ENCODE data around the gene CNR1. TPM values are rescaled to one million over a fixed set of nuclear protein-coding genes. Genes with fewer than 3 reads are reported as not detected.
A peak's percentile ranks its signal among the peaks of the same experiment; 100 is the strongest.

CNR1 gene
- total RNA-seq, 1 donor from 2014 or later = 1.00 TPM

GRCh38 chr6:88183471-88183870 lies 17.3 kb upstream of the CNR1 start:
- Histone ChIP-seq H3K27ac (ENCODE audit: low read depth, low read length) (no peak overlapping the region), H2AFZ (ENCODE audit: low read depth, low read length) (no peak overlapping the region), H3K4me3 (ENCODE audit: insufficient read depth, low read depth, low read length) (no peak overlapping the region), H3K79me2 (ENCODE audit: insufficient read depth, low read length) (no peaks in the 10 kb centered on the region), H3K27me3 (ENCODE audit: insufficient read depth, low read length) (no peaks in the 10 kb centered on the region), H3K9me3 (ENCODE audit: insufficient read depth, low read depth, low read length) (no peaks in the 10 kb centered on the region), H3K4me1 (ENCODE audit: insufficient read depth, low read length) (no peaks in the 10 kb centered on the region), H4K20me1 (ENCODE audit: insufficient read depth, low read length) (no peaks in the 10 kb centered on the region), H3K4me2 (ENCODE audit: low read length) (no peak overlapping the region), H3K9ac (ENCODE audit: low read length) (no peak overlapping the region), H3K36me3 (ENCODE audit: insufficient read depth, low read length) (no peaks in the 10 kb centered on the region)
- no peak overlapping the region for H3K27ac Mint-ChIP-seq (ENCODE audit: unreplicated experiment)
- H3K9me3 Mint-ChIP-seq (ENCODE audit: unreplicated experiment) = no peaks in the 10 kb centered on the region
- no peak for TF ChIP-seq CTCF (IDR thresholded peaks at IDR 0.05; ENCODE audit: insufficient read depth, low read depth, low read length)
- TF ChIP-seq EZH2 (IDR thresholded peaks at IDR 0.05; ENCODE audit: insufficient read depth, low read length) = no peak
- no peak overlapping the region for H3K4me3 Mint-ChIP-seq (ENCODE audit: unreplicated experiment)
- no peaks in the 10 kb centered on the region for H3K36me3 Mint-ChIP-seq (ENCODE audit: low read depth, unreplicated experiment)
- peaks cover 6% of the 10 kb centered on the region for H3K4me1 Mint-ChIP-seq (ENCODE audit: low read depth, unreplicated experiment)
- H3K27me3 Mint-ChIP-seq (ENCODE audit: low read depth, unreplicated experiment) = peaks cover 9% of the 10 kb centered on the region
- no peak for FAIRE-seq
- no peak for DNase-seq (ENCODE audit: low read depth)

GRCh38 chr6:88179692-88180091 lies 13.5 kb upstream of the CNR1 start:
- H3K27me3 Mint-ChIP-seq (ENCODE audit: low read depth, unreplicated experiment) = peaks cover 9% of the 10 kb centered on the region
- no peaks in the 10 kb centered on the region for H3K27me3 ChIP-seq (ENCODE audit: insufficient read depth, low read length)
- H3K27ac ChIP-seq (ENCODE audit: low read depth, low read length) = no peak overlapping the region
- no peak overlapping the region for H3K27ac Mint-ChIP-seq (ENCODE audit: unreplicated experiment)
- H3K4me3 ChIP-seq (ENCODE audit: insufficient read depth, low read depth, low read length) = no peak overlapping the region
- no peaks in the 10 kb centered on the region for H3K9me3 ChIP-seq (ENCODE audit: insufficient read depth, low read depth, low read length)
- H3K79me2 ChIP-seq (ENCODE audit: insufficient read depth, low read length) = no peaks in the 10 kb centered on the region
- no peaks in the 10 kb centered on the region for H4K20me1 ChIP-seq (ENCODE audit: insufficient read depth, low read length)
- H2AFZ ChIP-seq (ENCODE audit: low read depth, low read length) = no peak overlapping the region
- TF ChIP-seq EZH2 (IDR thresholded peaks at IDR 0.05; ENCODE audit: insufficient read depth, low read length) (no peak), CTCF (IDR thresholded peaks at IDR 0.05; ENCODE audit: insufficient read depth, low read depth, low read length) (no peak)
- H3K4me1 Mint-ChIP-seq (ENCODE audit: low read depth, unreplicated experiment) = peaks cover 11% of the 10 kb centered on the region
- no peak overlapping the region for H3K4me3 Mint-ChIP-seq (ENCODE audit: unreplicated experiment)
- H3K36me3 ChIP-seq (ENCODE audit: insufficient read depth, low read length) = no peaks in the 10 kb centered on the region
- H3K36me3 Mint-ChIP-seq (ENCODE audit: low read depth, unreplicated experiment) = no peaks in the 10 kb centered on the region
- no peak overlapping the region for H3K9ac ChIP-seq (ENCODE audit: low read length)
- H3K4me1 ChIP-seq (ENCODE audit: insufficient read depth, low read length) = no peaks in the 10 kb centered on the region
- H3K9me3 Mint-ChIP-seq (ENCODE audit: unreplicated experiment) = no peaks in the 10 kb centered on the region
- no peak for DNase-seq (ENCODE audit: low read depth)
- no peak for FAIRE-seq
- H3K4me2 ChIP-seq (ENCODE audit: low read length) = no peak overlapping the region

GRCh38 chr6:88177961-88178464 lies 11.9 kb upstream of the CNR1 start:
- H3K36me3 ChIP-seq (ENCODE audit: insufficient read depth, low read length) = no peaks in the 10 kb centered on the region
- no peak for TF ChIP-seq CTCF (IDR thresholded peaks at IDR 0.05; ENCODE audit: insufficient read depth, low read depth, low read length)
- no peak for TF ChIP-seq EZH2 (IDR thresholded peaks at IDR 0.05; ENCODE audit: insufficient read depth, low read length)
- no peak overlapping the region for H3K27ac ChIP-seq (ENCODE audit: low read depth, low read length)
- H3K4me3 ChIP-seq (ENCODE audit: insufficient read depth, low read depth, low read length) = no peak overlapping the region
- Mint-ChIP-seq H3K36me3 (ENCODE audit: low read depth, unreplicated experiment) (no peaks in the 10 kb centered on the region), H3K27me3 (ENCODE audit: low read depth, unreplicated experiment) (peaks cover 4% of the 10 kb centered on the region), H3K4me1 (ENCODE audit: low read depth, unreplicated experiment) (peaks cover 11% of the 10 kb centered on the region), H3K4me3 (ENCODE audit: unreplicated experiment) (no peak overlapping the region), H3K27ac (ENCODE audit: unreplicated experiment) (no peak overlapping the region), H3K9me3 (ENCODE audit: unreplicated experiment) (no peaks in the 10 kb centered on the region)
- no peaks in the 10 kb centered on the region for H3K27me3 ChIP-seq (ENCODE audit: insufficient read depth, low read length)
- no peaks in the 10 kb centered on the region for H3K9me3 ChIP-seq (ENCODE audit: insufficient read depth, low read depth, low read length)
- FAIRE-seq = no peak
- no peak overlapping the region for H3K9ac ChIP-seq (ENCODE audit: low read length)
- no peak overlapping the region for H2AFZ ChIP-seq (ENCODE audit: low read depth, low read length)
- H3K79me2 ChIP-seq (ENCODE audit: insufficient read depth, low read length) = no peaks in the 10 kb centered on the region
- no peak overlapping the region for H3K4me2 ChIP-seq (ENCODE audit: low read length)
- H3K4me1 ChIP-seq (ENCODE audit: insufficient read depth, low read length) = no peaks in the 10 kb centered on the region
- no peaks in the 10 kb centered on the region for H4K20me1 ChIP-seq (ENCODE audit: insufficient read depth, low read length)
- peak; percentile 10 for DNase-seq (ENCODE audit: low read depth)
